ENCODE data around the gene ZC3H4.

DNA sequence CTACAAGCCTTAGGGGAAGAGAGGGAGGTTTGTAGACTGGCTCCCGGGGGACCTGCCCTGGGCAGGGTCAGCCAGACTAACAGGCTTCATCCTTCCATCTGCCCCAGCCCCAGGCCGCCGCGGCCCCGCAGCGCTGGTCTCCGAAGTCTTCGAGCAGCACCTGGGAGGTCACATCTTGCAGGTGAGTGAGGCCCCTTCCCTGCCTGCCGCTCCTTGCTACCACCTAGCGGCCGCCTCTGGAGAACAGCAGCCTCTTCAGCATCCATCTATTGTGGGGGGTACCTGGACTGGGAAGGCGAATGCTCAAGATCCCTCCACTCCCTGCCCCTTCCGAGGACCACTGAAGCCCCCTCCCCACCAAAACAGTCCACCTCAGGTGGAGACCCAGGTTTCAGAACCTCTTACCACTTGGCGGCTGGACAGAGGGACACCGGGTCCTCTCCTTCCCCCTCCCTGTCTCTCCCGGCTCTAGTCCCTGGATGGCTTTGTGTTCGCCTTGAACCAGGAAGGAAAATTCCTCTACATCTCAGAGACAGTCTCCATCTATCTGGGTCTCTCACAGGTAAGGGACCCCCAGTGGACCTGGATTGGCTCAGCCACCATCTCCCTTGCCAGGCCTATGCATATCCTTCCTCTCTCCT lies 81.3 kb downstream of the ZC3H4 start:
- TF ChIP-seq POLR2AphosphoS5 (IDR thresholded peaks at IDR 0.05; ENCODE audit: low read depth, low read length): no peak
- TF ChIP-seq, protein P1, sequence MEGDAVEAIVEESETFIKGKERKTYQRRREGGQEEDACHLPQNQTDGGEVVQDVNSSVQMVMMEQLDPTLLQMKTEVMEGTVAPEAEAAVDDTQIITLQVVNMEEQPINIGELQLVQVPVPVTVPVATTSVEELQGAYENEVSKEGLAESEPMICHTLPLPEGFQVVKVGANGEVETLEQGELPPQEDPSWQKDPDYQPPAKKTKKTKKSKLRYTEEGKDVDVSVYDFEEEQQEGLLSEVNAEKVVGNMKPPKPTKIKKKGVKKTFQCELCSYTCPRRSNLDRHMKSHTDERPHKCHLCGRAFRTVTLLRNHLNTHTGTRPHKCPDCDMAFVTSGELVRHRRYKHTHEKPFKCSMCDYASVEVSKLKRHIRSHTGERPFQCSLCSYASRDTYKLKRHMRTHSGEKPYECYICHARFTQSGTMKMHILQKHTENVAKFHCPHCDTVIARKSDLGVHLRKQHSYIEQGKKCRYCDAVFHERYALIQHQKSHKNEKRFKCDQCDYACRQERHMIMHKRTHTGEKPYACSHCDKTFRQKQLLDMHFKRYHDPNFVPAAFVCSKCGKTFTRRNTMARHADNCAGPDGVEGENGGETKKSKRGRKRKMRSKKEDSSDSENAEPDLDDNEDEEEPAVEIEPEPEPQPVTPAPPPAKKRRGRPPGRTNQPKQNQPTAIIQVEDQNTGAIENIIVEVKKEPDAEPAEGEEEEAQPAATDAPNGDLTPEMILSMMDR (IDR thresholded peaks at IDR 0.05): peak; percentile 93
